SIG-M5 treated with dmso at 0.1 percent for 504 hours (cell line): ENCODE data around the gene NOS2.

Source experiments
- DNase-seq: peaks from one replicate; lab custom pipeline; 2025; ENCODE audit not compliant: unreplicated experiment; lab: John Stamatoyannopoulos, UW

The NOS2 gene

GRCh38 chr17:27819145-27819544 is 18.8 kb upstream of the NOS2 start:
- DNase-seq = no peak

- no peak for DNase-seq
Measured at GRCh38 chr17:27818401-27819105, 18.2 kb upstream of the NOS2 start.

- no peak for DNase-seq
Measured at GRCh38 chr17:27817731-27818130, 17.4 kb upstream of the NOS2 start.

GRCh38 chr17:27816946-27817345 is 16.6 kb upstream of the NOS2 start:
- no peak for DNase-seq

GRCh38 chr17:27811961-27812360 is 11.6 kb upstream of the NOS2 start:
- no peak for DNase-seq

GRCh38 chr17:27810902-27811557 is 10.7 kb upstream of the NOS2 start:
- DNase-seq = no peak

- DNase-seq = no peak
Measured at GRCh38 chr17:27810211-27810901, 10.0 kb upstream of the NOS2 start.

- no peak for DNase-seq
Measured at GRCh38 chr17:27809555-27809954, 9.2 kb upstream of the NOS2 start.

- DNase-seq = no peak
Measured at GRCh38 chr17:27808628-27809027, 8.3 kb upstream of the NOS2 start.

GRCh38 chr17:27807567-27808470 is 7.5 kb upstream of the NOS2 start:
- no peak for DNase-seq

- DNase-seq = peak; percentile 84
Measured at GRCh38 chr17:27805520-27806146, 5.3 kb upstream of the NOS2 start.

- no peak for DNase-seq
Measured at GRCh38 chr17:27804113-27804512, 3.8 kb upstream of the NOS2 start.

GRCh38 chr17:27802962-27803680 is 2.8 kb upstream of the NOS2 start:
- no peak for DNase-seq

GRCh38 chr17:27802033-27802432 is 1.7 kb upstream of the NOS2 start:
- no peak for DNase-seq

- no peak for DNase-seq
Measured at GRCh38 chr17:27798376-27798775, 2.0 kb downstream of the NOS2 start.

GRCh38 chr17:27797390-27798091 is 2.8 kb downstream of the NOS2 start:
- DNase-seq = no peak

- DNase-seq = no peak
Measured at GRCh38 chr17:27793906-27794569, 6.3 kb downstream of the NOS2 start.

GRCh38 chr17:27793168-27793905 is 7.0 kb downstream of the NOS2 start:
- DNase-seq = no peak
